Right ventricle myocardium inferior (tissue), 1 donor: ENCODE results near the gene MYORG. TPM values are rescaled to one million over a fixed set of nuclear protein-coding genes. Genes with fewer than 3 reads are reported as not detected.

Source experiments
- ATAC-seq: fragments of 200-7000 bp; cut with Tn5 transposase; one replicate; pipeline ENCODE4 v1.9.1; 2020; ENCODE audit warnings: mild to moderate bottlenecking, moderate library complexity
- DNase-seq: peaks from one replicate; pipeline ENCODE4 v3.0.0; 2021; ENCODE audit errors: missing footprints
- intact Hi-C: fragments of 100-400 bp; cut with DNase I; formaldehyde crosslinking; loops from one replicate; pipeline ENCODE4 v1.11.0; 2022
- long read RNA-seq: library from polyadenylated mRNA; unstranded; transcript quantifications from one replicate; pipeline ENCODE4 v2.0.0, GENCODE V29; 2021
- total RNA-seq: library from RNA; stranded (reverse); fragmentation: NEBNext Ultra II Directional; extraction: Animal tissue kit (Norgen Biotek cat#: 25700); gene quantifications from one replicate; pipeline ENCODE4 v1.2.1, GENCODE V29; 2021
- donor health status: DM: no; HTN: yes; CAD: no; lungs with severe emphysema.

Gene MYORG
- 9.0 TPM for total RNA-seq
- long read RNA-seq, full-length matches to known transcripts: 2 of 4 reads
- long read RNA-seq, partial matches to known transcripts: 0 of 4 reads
- long read RNA-seq, other reads (novel, unspliced or antisense): 2 of 4 reads

- peak; percentile 86 for ATAC-seq
- intact Hi-C loops: loop anchor here (2.0 to 5.0 kb wide), 2 partner anchors 34 to 119 kb away; no protein-coding TSS in a partner anchor
- DNase-seq: peak; percentile 97
Measured at GRCh38 chr9:34376596-34377403, at the start of gene MYORG. Gene MYORG (minus strand): TSS chr9:34376898. CDS start chr9:34372943, 3,955 bp downstream.

DNA sequence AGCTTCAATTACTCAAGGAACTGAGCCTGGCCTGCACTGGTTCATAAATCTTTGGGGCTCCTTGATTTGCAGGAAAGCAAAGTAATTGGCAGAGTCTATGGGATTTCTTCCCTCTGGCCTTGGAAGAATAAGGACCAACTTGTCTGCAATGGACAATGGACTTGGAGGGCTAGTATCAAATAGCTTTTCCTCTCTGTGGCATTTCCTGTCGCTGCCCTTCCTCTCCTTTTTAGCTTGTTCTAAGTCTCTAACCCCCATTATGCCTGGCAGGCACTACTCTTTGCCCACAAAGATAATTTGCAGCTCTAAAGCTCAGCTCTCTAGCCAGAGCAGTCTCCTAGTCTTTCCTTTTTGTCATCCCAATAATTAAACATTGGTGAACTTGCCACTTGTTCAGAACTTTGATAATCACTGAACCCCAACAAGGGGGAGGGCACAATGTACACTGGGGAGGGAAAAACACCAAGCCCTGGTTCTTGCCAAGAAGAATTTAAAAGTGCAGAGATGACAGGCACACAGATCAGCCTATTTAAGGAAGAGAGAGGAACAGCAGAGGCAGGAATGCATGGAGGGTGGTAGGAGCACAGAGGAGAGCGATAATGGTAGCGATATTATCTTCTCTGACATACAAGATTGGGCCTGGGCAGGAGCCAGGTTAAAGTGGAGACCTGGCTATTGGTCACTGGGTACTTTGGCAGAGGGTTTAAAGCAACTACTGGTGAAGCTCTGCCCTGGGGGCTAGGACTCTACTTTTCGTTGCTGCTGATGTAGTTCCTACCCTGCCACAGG lies 43.2 kb upstream of the MYORG start:
- DNase-seq: no peak
- intact Hi-C loops: no loop called here
- ATAC-seq: no peak

DNA sequence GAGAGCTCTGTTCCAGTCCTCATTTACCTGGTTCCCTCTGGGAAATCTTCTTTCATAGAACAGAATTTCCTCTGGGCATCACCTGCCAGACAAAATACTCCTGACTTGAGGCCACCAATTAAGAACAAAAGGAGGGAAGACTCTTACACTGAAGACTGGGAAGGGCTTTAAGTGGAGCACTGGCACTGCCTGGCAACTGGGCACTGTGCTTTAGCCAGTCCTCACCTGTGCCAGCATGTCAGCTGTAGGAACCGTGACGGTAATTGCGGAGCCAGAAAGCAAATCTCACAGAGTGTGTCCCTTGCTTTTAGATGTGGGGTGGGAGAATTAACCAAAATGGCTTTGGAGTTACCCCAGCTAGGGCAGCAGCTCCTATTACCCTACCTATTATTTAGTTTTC lies 41.0 kb upstream of the MYORG start:
- ATAC-seq: no peak
- intact Hi-C loops: no loop called here
- no peak for DNase-seq

GRCh38 chr9:34413231-34413852 lies 36.6 kb upstream of the MYORG start:
- ATAC-seq (no peak), DNase-seq (no peak)
- intact Hi-C loops: no loop called here

GRCh38 chr9:34412336-34412735 lies 35.6 kb upstream of the MYORG start:
- DNase-seq: no peak
- intact Hi-C loops: no loop called here
- ATAC-seq: no peak

GRCh38 chr9:34409154-34409553 lies 32.5 kb upstream of the MYORG start:
- no peak for ATAC-seq
- no peak for DNase-seq
- intact Hi-C loops: loop anchor here (10.0 kb wide), 1 partner anchor 186 kb away; no protein-coding TSS in a partner anchor

DNA sequence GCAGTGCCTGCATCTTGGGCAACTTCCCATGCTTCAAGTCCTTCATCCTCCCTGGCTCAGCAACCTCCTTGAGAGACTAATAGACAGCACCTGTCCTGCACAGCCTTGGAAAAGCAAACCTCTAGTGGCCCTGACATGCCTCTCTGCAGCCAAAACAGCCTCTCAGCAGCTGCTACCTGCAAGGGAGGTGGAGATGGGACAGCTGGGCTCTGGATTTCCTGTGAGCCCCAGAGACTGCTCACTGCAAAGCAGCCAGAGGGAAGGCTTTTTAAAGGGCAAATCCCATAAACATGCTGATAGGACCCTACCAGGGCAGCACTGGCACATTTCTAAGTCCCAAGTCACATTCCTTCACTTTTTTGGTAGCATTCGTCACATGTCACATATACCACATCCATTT lies 31.5 kb upstream of the MYORG start:
- no peak for DNase-seq
- intact Hi-C loops: loop anchor here (10.0 kb wide), 1 partner anchor 187 kb away; no protein-coding TSS in a partner anchor
- no peak for ATAC-seq

GRCh38 chr9:34406219-34406618 lies 29.5 kb upstream of the MYORG start:
- ATAC-seq (no peak), DNase-seq (no peak)
- intact Hi-C loops: loop anchor here (10.0 kb wide), 1 partner anchor 189 kb away; no protein-coding TSS in a partner anchor

- intact Hi-C loops: loop anchor here (2.0 to 10.0 kb wide), 2 partner anchors 95 to 189 kb away; no protein-coding TSS in a partner anchor
- no peak for DNase-seq
- no peak for ATAC-seq
Measured at GRCh38 chr9:34405719-34406118, 29.0 kb upstream of the MYORG start.

- intact Hi-C loops: loop anchor here (2.0 to 10.0 kb wide), 4 partner anchors 34 to 191 kb away; no protein-coding TSS in a partner anchor
- no peak for DNase-seq
- ATAC-seq: peak; percentile 52
Measured at GRCh38 chr9:34403554-34404380, 27.1 kb upstream of the MYORG start.

GRCh38 chr9:34400686-34401602 lies 24.2 kb upstream of the MYORG start:
- no peak for DNase-seq
- no peak for ATAC-seq
- intact Hi-C loops: loop anchor here (5.0 to 10.0 kb wide), 3 partner anchors 36 to 194 kb away; no protein-coding TSS in a partner anchor

DNA sequence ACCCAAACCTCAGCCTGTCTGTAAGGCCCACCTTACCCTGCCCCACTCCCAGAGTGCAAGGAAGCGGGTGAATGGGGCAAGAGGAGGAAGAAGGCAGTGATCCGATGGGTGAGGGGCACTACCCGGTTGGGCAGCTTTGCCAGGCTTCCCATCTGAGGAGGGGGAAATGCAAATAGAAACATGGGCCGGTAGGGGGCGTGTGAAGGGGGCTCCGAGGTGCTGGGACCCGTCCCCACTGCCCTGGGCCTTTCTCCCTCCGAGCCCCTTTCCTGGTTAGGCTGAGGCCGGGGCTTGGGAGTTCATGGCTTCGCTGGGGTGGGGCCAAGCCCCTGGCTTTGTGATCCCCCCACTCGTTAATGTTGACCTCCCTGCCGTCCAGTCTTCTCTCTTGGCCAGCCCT lies 23.6 kb upstream of the MYORG start:
- intact Hi-C loops: loop anchor here (5.0 to 10.0 kb wide), 3 partner anchors 37 to 195 kb away; no protein-coding TSS in a partner anchor
- DNase-seq (no peak), ATAC-seq (no peak)

- ATAC-seq: no peak
- intact Hi-C loops: loop anchor here (5.0 to 10.0 kb wide), 3 partner anchors 38 to 195 kb away; no protein-coding TSS in a partner anchor
- DNase-seq: no peak
Measured at GRCh38 chr9:34399729-34400128, 23.0 kb upstream of the MYORG start.

GRCh38 chr9:34398875-34399274 lies 22.2 kb upstream of the MYORG start:
- intact Hi-C loops: no loop called here
- DNase-seq (no peak), ATAC-seq (no peak)

DNA sequence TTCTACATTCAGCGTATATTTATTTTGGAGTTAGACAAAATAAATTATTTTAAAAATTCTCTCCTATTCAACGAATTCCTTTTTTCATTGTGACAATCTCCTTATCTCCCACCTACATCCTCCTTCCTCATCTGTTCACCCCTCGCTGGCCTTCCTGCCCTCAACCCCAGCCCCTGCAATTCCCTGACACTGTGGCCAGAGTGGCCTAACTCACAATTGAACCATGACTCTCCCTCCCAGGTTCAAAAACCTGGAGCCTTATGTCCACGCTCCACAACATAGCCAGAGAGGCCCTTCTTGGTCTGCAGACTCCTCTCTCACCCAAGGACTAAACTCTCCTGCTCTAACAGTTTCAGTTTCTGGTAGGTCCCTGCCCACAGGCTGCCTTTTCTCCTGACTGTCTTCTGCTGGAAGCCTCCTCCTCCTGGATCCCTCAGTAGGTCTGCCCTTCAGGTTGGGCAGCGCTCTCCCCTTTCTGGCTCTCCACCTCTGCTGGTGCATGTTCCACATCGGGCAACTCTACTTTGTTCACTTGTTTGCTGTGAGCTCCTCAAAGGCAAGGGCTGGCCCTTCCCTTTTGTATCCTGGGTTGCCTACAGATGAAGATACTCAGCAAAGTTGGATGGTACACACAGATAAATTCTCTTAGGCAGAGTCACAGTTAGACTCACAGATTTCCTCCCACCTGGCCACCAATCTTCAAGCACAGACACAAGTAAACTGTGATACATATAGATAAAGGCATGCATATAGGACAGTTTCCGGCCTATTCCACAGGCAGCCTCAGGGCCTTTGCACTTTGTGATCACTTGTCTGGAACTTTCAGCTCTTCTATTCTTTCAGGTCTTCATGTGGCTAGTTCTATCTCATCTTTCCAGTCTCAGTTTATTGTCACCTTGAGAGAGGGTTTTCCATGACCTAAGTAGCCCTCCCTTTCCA lies 19.8 kb upstream of the MYORG start:
- intact Hi-C loops: no loop called here
- ATAC-seq: no peak
- no peak for DNase-seq

- ATAC-seq (peak; percentile 44), DNase-seq (no peak)
- intact Hi-C loops: no loop called here
Measured at GRCh38 chr9:34392511-34392910, 15.8 kb upstream of the MYORG start.
